Muscle layer of duodenum (tissue), 2 donors: ENCODE data around the gene CACNA1S.

Experiments used
- H3K27ac ChIP-seq: one replicate; pipeline ENCODE4 v1.7.0; 2013; ENCODE audit warnings: mild to moderate bottlenecking, low read length
- H3K27me3 ChIP-seq: one replicate; pipeline ENCODE4 v1.7.0; 2013; ENCODE audit warnings: low read depth, mild to moderate bottlenecking, control low read depth, low read length
- H3K36me3 ChIP-seq, 2 donors: one replicate each; pipeline ENCODE4 v1.7.0; 2013; ENCODE audit warnings: low read length in 2 of 2, control low read depth in 1 of 2, mild to moderate bottlenecking in 1 of 2; ENCODE audit not compliant: insufficient read depth in 2 of 2, control insufficient read depth in 1 of 2
- H3K4me1 ChIP-seq, 2 donors: one replicate each; pipeline ENCODE4 v1.7.0; 2013; ENCODE audit warnings: low read length in 2 of 2, mild to moderate bottlenecking in 2 of 2, control low read depth in 1 of 2, moderate library complexity in 1 of 2; ENCODE audit not compliant: insufficient read depth in 2 of 2, control insufficient read depth in 1 of 2
- H3K4me3 ChIP-seq, 2 donors: one replicate each; pipeline ENCODE4 v1.7.0; 2013; ENCODE audit warnings: low read length in 2 of 2, low read depth in 1 of 2, mild to moderate bottlenecking in 1 of 2
- H3K9me3 ChIP-seq, 2 donors: one replicate each; pipeline ENCODE4 v1.7.0; 2013; ENCODE audit warnings: low read length in 2 of 2, control low read depth in 1 of 2, mild to moderate bottlenecking in 1 of 2; ENCODE audit not compliant: control insufficient read depth in 1 of 2
- donor health status: healthy.

CACNA1S gene

GRCh38 chr1:201016943-201017827 is 95.0 kb downstream of the CACNA1S start:
- Histone ChIP-seq H3K4me1 (peaks cover 5 to 21% of the 10 kb centered on the region in 2 donors), H3K9me3 (no peaks in the 10 kb centered on the region), H3K27me3 (no peaks in the 10 kb centered on the region), H3K36me3 (no peaks in the 10 kb centered on the region), H3K4me3 (no peak overlapping the region), H3K27ac (no peak overlapping the region)

- peaks cover 5 to 17% of the 10 kb centered on the region in 2 donors for H3K4me1 ChIP-seq
- H3K36me3 ChIP-seq: no peaks in the 10 kb centered on the region
- no peak overlapping the region for H3K27ac ChIP-seq
- H3K27me3 ChIP-seq: no peaks in the 10 kb centered on the region
- no peak overlapping the region for H3K4me3 ChIP-seq
- H3K9me3 ChIP-seq: no peaks in the 10 kb centered on the region
Measured at GRCh38 chr1:201016211-201016651, 96.0 kb downstream of the CACNA1S start.

- no peaks in the 10 kb centered on the region for H3K9me3 ChIP-seq
- no peak overlapping the region for H3K4me3 ChIP-seq
- no peaks in the 10 kb centered on the region for H3K27me3 ChIP-seq
- H3K4me1 ChIP-seq: peaks cover 5 to 17% of the 10 kb centered on the region in 2 donors
- no peaks in the 10 kb centered on the region for H3K36me3 ChIP-seq
- H3K27ac ChIP-seq: no peak overlapping the region
Measured at GRCh38 chr1:201015551-201016091, 96.6 kb downstream of the CACNA1S start.

GRCh38 chr1:201014816-201015200 is 97.4 kb downstream of the CACNA1S start:
- Histone ChIP-seq H3K36me3 (no peaks in the 10 kb centered on the region), H3K9me3 (no peaks in the 10 kb centered on the region), H3K27me3 (no peaks in the 10 kb centered on the region), H3K27ac (no peak overlapping the region), H3K4me1 (peaks cover 0 to 17% of the 10 kb centered on the region in 2 donors), H3K4me3 (no peak overlapping the region)

- no peaks in the 10 kb centered on the region for H3K36me3 ChIP-seq
- H3K27ac ChIP-seq: no peak overlapping the region
- no peaks in the 10 kb centered on the region for H3K27me3 ChIP-seq
- peaks cover 0 to 17% of the 10 kb centered on the region in 2 donors for H3K4me1 ChIP-seq
- no peaks in the 10 kb centered on the region for H3K9me3 ChIP-seq
- no peak overlapping the region for H3K4me3 ChIP-seq
Measured at GRCh38 chr1:201013991-201014815, 98.0 kb downstream of the CACNA1S start.

GRCh38 chr1:201013031-201013485 is 99.2 kb downstream of the CACNA1S start:
- H3K27ac ChIP-seq: no peak overlapping the region
- no peaks in the 10 kb centered on the region for H3K9me3 ChIP-seq
- H3K4me3 ChIP-seq: no peak overlapping the region
- H3K36me3 ChIP-seq: no peaks in the 10 kb centered on the region
- no peaks in the 10 kb centered on the region for H3K27me3 ChIP-seq
- H3K4me1 ChIP-seq: peaks cover 0 to 13% of the 10 kb centered on the region in 2 donors

- Histone ChIP-seq H3K36me3 (no peaks in the 10 kb centered on the region), H3K27me3 (no peaks in the 10 kb centered on the region), H3K27ac (no peak overlapping the region), H3K4me3 (no peak overlapping the region), H3K4me1 (peaks cover 0 to 6% of the 10 kb centered on the region in 2 donors), H3K9me3 (no peaks in the 10 kb centered on the region)
Measured at GRCh38 chr1:201011616-201012015, 100.6 kb downstream of the CACNA1S start.

- Histone ChIP-seq H3K9me3 (no peaks in the 10 kb centered on the region), H3K27me3 (no peaks in the 10 kb centered on the region), H3K36me3 (no peaks in the 10 kb centered on the region), H3K4me3 (no peak overlapping the region), H3K4me1 (no peaks in the 10 kb centered on the region), H3K27ac (no peak overlapping the region)
Measured at GRCh38 chr1:201009962-201010645, 102.1 kb downstream of the CACNA1S start.

- no peaks in the 10 kb centered on the region for H3K27me3 ChIP-seq
- H3K4me1 ChIP-seq: no peaks in the 10 kb centered on the region
- no peak overlapping the region for H3K4me3 ChIP-seq
- no peak overlapping the region for H3K27ac ChIP-seq
- no peaks in the 10 kb centered on the region for H3K9me3 ChIP-seq
- H3K36me3 ChIP-seq: peaks cover 0 to under 1% of the 10 kb centered on the region in 2 donors
Measured at GRCh38 chr1:201008666-201009360, 103.4 kb downstream of the CACNA1S start.

- no peaks in the 10 kb centered on the region for H3K27me3 ChIP-seq
- no peaks in the 10 kb centered on the region for H3K4me1 ChIP-seq
- H3K27ac ChIP-seq: no peak overlapping the region
- peaks cover 0 to 4% of the 10 kb centered on the region in 2 donors for H3K36me3 ChIP-seq
- H3K9me3 ChIP-seq: no peaks in the 10 kb centered on the region
- H3K4me3 ChIP-seq: no peak overlapping the region
Measured at GRCh38 chr1:201007481-201007880, 104.7 kb downstream of the CACNA1S start.
